SK-N-SH (cell line): ENCODE results near the gene NPEPL1. TPM values are rescaled to one million over a fixed set of nuclear protein-coding genes. Genes with fewer than 3 reads are reported as not detected.
A peak's percentile ranks its signal among the peaks of the same experiment; 100 is the strongest.

ENCODE experiments used
- CTCF ChIA-PET: fragments of 300-600, 350-600 bp; formaldehyde crosslinking; extraction: SDS; loops from one replicate; lab custom pipeline; 2021; lab: Yijun Ruan, JAX
- POLR2A ChIA-PET: fragments of 350-600 bp; sonication (Branson Sonifier 250); formaldehyde crosslinking; extraction: SDS; loops from one replicate; lab custom pipeline; 2020; ENCODE audit warnings: antibody characterized with exemption, inconsistent platforms; lab: Yijun Ruan, JAX
- DNase-seq: peaks from one replicate; pipeline ENCODE4 v3.0.0; 2012
- H2AFZ ChIP-seq: fragments of 200-600 bp; sonication (generic); 2 replicates; pipeline ENCODE4 v1.8.1; 2016; ENCODE audit warnings: antibody characterized with exemption, mild to moderate bottlenecking, low read depth
- H3F3A ChIP-seq: fragments of 200-600 bp; sonication (generic); replicated peaks from 2 replicates; pipeline ENCODE3; 2016; ENCODE audit warnings: antibody characterized with exemption, mild to moderate bottlenecking; ENCODE audit not compliant: insufficient read depth
- H3K27ac ChIP-seq, 2 experiments: fragments of 200-500 bp in 1 of 2; fragments of 200-600 bp in 1 of 2; sonication (Bioruptor generic) in 1 of 2; sonication (generic), shearing (Covaris generic) in 1 of 2; 2 replicates each; pipeline versions ENCODE4 v1.5.1 to v1.6.1; 2014 to 2016; ENCODE audit warnings: low read depth in 2 of 2, inconsistent platforms in 1 of 2, low read length in 1 of 2, mild to moderate bottlenecking in 1 of 2, mixed read lengths in 1 of 2
- H3K27me3 ChIP-seq: fragments of 200-600 bp; sonication (generic), shearing (Covaris generic); 2 replicates; pipeline ENCODE4 v1.6.1; 2016; ENCODE audit warnings: mixed run types; ENCODE audit not compliant: insufficient read depth
- H3K36me3 ChIP-seq, 2 experiments: fragments of 200-500 bp in 1 of 2; fragments of 200-600 bp in 1 of 2; sonication (Bioruptor generic) in 1 of 2; sonication (generic) in 1 of 2; replicated peaks in 1 of 2; 2 replicates each; pipeline versions ENCODE3 to v1.5.1; 2014 to 2016; ENCODE audit warnings: low read length in 1 of 2, mild to moderate bottlenecking in 1 of 2; ENCODE audit not compliant: insufficient read depth in 2 of 2, control insufficient read depth in 1 of 2
- H3K4me1 ChIP-seq, 2 experiments: fragments of 200-500 bp in 1 of 2; fragments of 200-600 bp in 1 of 2; sonication (Bioruptor generic) in 1 of 2; sonication (generic), shearing (Covaris generic) in 1 of 2; 2 replicates each; pipeline versions ENCODE4 v1.5.1 to v1.6.1; 2014 to 2016; ENCODE audit warnings: low read depth in 1 of 2, low read length in 1 of 2, mixed run types in 1 of 2; ENCODE audit not compliant: insufficient read depth in 2 of 2, control insufficient read depth in 1 of 2
- H3K4me2 ChIP-seq: fragments of 200-600 bp; sonication (generic), shearing (Covaris generic); 2 replicates; pipeline ENCODE4 v1.6.1; 2017; ENCODE audit warnings: mixed run types
- H3K4me3 ChIP-seq, 2 experiments: fragments of 200-500 bp in 1 of 2; fragments of 200-600 bp in 1 of 2; sonication (Bioruptor generic) in 1 of 2; sonication (generic), shearing (Covaris generic) in 1 of 2; 2 replicates each; pipeline versions ENCODE4 v1.5.1 to v1.8.1; 2014 to 2016; ENCODE audit warnings: low read depth in 2 of 2, inconsistent platforms in 1 of 2, low read length in 1 of 2, mild to moderate bottlenecking in 1 of 2, mixed read lengths in 1 of 2, moderate library complexity in 1 of 2
- H3K79me2 ChIP-seq: fragments of 200-600 bp; sonication (generic); 2 replicates; pipeline ENCODE4 v1.8.1; 2017; ENCODE audit warnings: mild to moderate bottlenecking; ENCODE audit not compliant: insufficient read depth
- H3K9ac ChIP-seq: fragments of 200-600 bp; sonication (generic); 2 replicates; pipeline ENCODE4 v1.6.1; 2017; ENCODE audit warnings: mixed run types
- H3K9me2 ChIP-seq: fragments of 200-600 bp; sonication (generic); 2 replicates; pipeline ENCODE4 v1.6.1; 2017; ENCODE audit warnings: mixed run types
- H3K9me3 ChIP-seq: fragments of 200-600 bp; sonication (generic); 2 replicates; pipeline ENCODE4 v1.6.1; 2017; ENCODE audit warnings: mixed run types, mild to moderate bottlenecking, moderate library complexity
- H4K20me1 ChIP-seq: fragments of 200-600 bp; sonication (generic); 2 replicates; pipeline ENCODE4 v1.6.1; 2017; ENCODE audit warnings: mild to moderate bottlenecking, mixed run types; ENCODE audit not compliant: insufficient read depth
- EP300 ChIP-seq, 2 experiments: IDR thresholded peaks; 2 replicates each; pipeline versions ENCODE4 v1.4.0 to v1.6.1; 2012; ENCODE audit warnings: borderline replicate concordance in 1 of 2, low read depth in 1 of 2, low read length in 1 of 2
- EZH2phosphoT487 ChIP-seq: fragments of 200-600 bp; sonication (generic); IDR thresholded peaks from 2 replicates; pipeline ENCODE4 v1.6.1; 2017; ENCODE audit warnings: low read depth, mixed run types, mild to moderate bottlenecking, antibody characterized with exemption, moderate library complexity, borderline replicate concordance
- FOSL2 ChIP-seq: IDR thresholded peaks from 2 replicates; pipeline ENCODE4 v1.4.0; 2012; ENCODE audit warnings: low read depth, mild to moderate bottlenecking, moderate library complexity, borderline replicate concordance
- FOXM1 ChIP-seq: IDR thresholded peaks from 2 replicates; pipeline ENCODE4 v1.4.0; 2012; ENCODE audit warnings: low read depth, mild to moderate bottlenecking
- GATA2 ChIP-seq: sonication (generic); formaldehyde crosslinking; IDR thresholded peaks from 2 replicates; pipeline ENCODE4 v1.5.0; 2020; ENCODE audit warnings: mild to moderate bottlenecking, missing genetic modification reagents
- IRF3 ChIP-seq: fragments of 150-350 bp; IDR thresholded peaks from 2 replicates; pipeline ENCODE4 v1.6.1; 2016; ENCODE audit warnings: mild to moderate bottlenecking, low read depth, low read length
- MXI1 ChIP-seq: IDR thresholded peaks from 2 replicates; pipeline ENCODE4 v1.6.1; 2012; ENCODE audit warnings: mild to moderate bottlenecking, low read depth, low read length, improper control_type of control experiment
- NRF1 ChIP-seq: IDR thresholded peaks from 2 replicates; pipeline ENCODE4 v1.6.1; 2012; ENCODE audit warnings: low read depth, mild to moderate bottlenecking, low read length
- POLR2AphosphoS5 ChIP-seq: IDR thresholded peaks from 2 replicates; pipeline ENCODE4 v1.6.1; 2012; ENCODE audit warnings: low read depth, low read length
- REST ChIP-seq: IDR thresholded peaks from 2 replicates; pipeline ENCODE4 v1.6.1; 2012; ENCODE audit warnings: mild to moderate bottlenecking, low read depth, low read length, moderate library complexity
- RFX5 ChIP-seq: IDR thresholded peaks from 2 replicates; pipeline ENCODE4 v1.6.1; 2012; ENCODE audit warnings: mild to moderate bottlenecking, improper control_type of control experiment, low read length
- RXRA ChIP-seq: IDR thresholded peaks from 2 replicates; pipeline ENCODE4 v1.4.0; 2012; ENCODE audit warnings: low read depth, mild to moderate bottlenecking, borderline replicate concordance
- SIN3A ChIP-seq: IDR thresholded peaks from 2 replicates; pipeline ENCODE4 v1.6.1; 2012; ENCODE audit warnings: low read depth, mild to moderate bottlenecking, low read length, moderate library complexity, borderline replicate concordance
- USF2 ChIP-seq: fragments of 150-350 bp; IDR thresholded peaks from 2 replicates; pipeline ENCODE4 v1.6.1; 2017; ENCODE audit warnings: antibody characterized with exemption, low read length, low read depth, borderline replicate concordance
- WGBS: methylation state at CpG from one replicate; pipeline ENCODE4 v1.1.6; 2017; ENCODE audit warnings: low lambda C conversion rate; 5-methylcytosine and 5-hydroxymethylcytosine counted together
- polyA plus RNA-seq, 3 experiments: library from polyadenylated mRNA; depleted of rRNA; stranded (reverse); fragments of >200 nt; gene quantifications; 2 replicates each; pipeline ENCODE4 v1.2.3, GENCODE V29; 2012
- TF ChIP-seq, protein P1 (sequence below): IDR thresholded peaks from 2 replicates; pipeline ENCODE4 v1.4.0; 2012; ENCODE audit warnings: low read depth, borderline replicate concordance
- TF ChIP-seq, protein P2 (sequence below): IDR thresholded peaks from 2 replicates; pipeline ENCODE4; 2012

NPEPL1 gene
- polyA plus RNA-seq, 1 of the 3 experiments (the other 2 are of a cell fraction): 2.8 TPM

- Histone ChIP-seq H3K36me3 (peaks cover 10 to 31% of the 10 kb centered on the region in 2 experiments), H3K27me3 (no peaks in the 10 kb centered on the region), H3K4me3 (peak overlapping the region; percentile 4 to 6; a peak in 2 of 4 replicates), H3K27ac (peak overlapping the region in 1 of 2 experiments; percentile 39; a peak in 2 of 4 replicates), H4K20me1 (no peaks in the 10 kb centered on the region; the same call in 1 of the 2 replicates), H3K9me2 (no peaks in the 10 kb centered on the region), H3K4me1 (peaks cover 23 to 35% of the 10 kb centered on the region in 2 experiments; a peak in 3 of 4 replicates), H3K9me3 (no peaks in the 10 kb centered on the region), H3K9ac (peak overlapping the region; percentile 86; the same call in 1 of the 2 replicates), H3K79me2 (peaks cover 95% of the 10 kb centered on the region), H3K4me2 (peak overlapping the region; percentile 93), H2AFZ (no peak overlapping the region), H3F3A (peaks cover 16% of the 10 kb centered on the region)
- CTCF ChIA-PET: interaction anchor here (1.1 to 8.5 kb wide), 3 partner anchors 8 to 418 kb away, joined by 5 to 46 read pairs (median 6); no protein-coding TSS in a partner anchor
- no peak for DNase-seq
- POLR2A ChIA-PET: no interaction called here
- no peak for TF ChIP-seq USF2
- TF ChIP-seq POLR2AphosphoS5: no peak
- no peak for TF ChIP-seq GATA2
- TF ChIP-seq, protein P1, sequence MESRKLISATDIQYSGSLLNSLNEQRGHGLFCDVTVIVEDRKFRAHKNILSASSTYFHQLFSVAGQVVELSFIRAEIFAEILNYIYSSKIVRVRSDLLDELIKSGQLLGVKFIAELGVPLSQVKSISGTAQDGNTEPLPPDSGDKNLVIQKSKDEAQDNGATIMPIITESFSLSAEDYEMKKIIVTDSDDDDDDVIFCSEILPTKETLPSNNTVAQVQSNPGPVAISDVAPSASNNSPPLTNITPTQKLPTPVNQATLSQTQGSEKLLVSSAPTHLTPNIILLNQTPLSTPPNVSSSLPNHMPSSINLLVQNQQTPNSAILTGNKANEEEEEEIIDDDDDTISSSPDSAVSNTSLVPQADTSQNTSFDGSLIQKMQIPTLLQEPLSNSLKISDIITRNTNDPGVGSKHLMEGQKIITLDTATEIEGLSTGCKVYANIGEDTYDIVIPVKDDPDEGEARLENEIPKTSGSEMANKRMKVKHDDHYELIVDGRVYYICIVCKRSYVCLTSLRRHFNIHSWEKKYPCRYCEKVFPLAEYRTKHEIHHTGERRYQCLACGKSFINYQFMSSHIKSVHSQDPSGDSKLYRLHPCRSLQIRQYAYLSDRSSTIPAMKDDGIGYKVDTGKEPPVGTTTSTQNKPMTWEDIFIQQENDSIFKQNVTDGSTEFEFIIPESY: no peak
- no peak for TF ChIP-seq NRF1
- TF ChIP-seq IRF3: no peak
- TF ChIP-seq FOSL2: no peak
- TF ChIP-seq, protein P2, sequence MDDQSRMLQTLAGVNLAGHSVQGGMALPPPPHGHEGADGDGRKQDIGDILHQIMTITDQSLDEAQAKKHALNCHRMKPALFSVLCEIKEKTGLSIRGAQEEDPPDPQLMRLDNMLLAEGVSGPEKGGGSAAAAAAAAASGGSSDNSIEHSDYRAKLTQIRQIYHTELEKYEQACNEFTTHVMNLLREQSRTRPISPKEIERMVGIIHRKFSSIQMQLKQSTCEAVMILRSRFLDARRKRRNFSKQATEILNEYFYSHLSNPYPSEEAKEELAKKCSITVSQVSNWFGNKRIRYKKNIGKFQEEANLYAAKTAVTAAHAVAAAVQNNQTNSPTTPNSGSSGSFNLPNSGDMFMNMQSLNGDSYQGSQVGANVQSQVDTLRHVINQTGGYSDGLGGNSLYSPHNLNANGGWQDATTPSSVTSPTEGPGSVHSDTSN: no peak
- no peak for TF ChIP-seq EZH2phosphoT487
- no peak for TF ChIP-seq EP300 (IDR thresholded peaks at IDR 0.05; ENCODE audit: borderline replicate concordance in 1 of 2, low read depth in 1 of 2, low read length in 1 of 2)
- TF ChIP-seq MXI1: no peak
- TF ChIP-seq RFX5: no peak
- no peak for TF ChIP-seq SIN3A
- TF ChIP-seq FOXM1: no peak
- no peak for TF ChIP-seq RXRA
- TF ChIP-seq REST: no peak
- WGBS: 71% methylated on average over 6 of the region's 6 CpGs
Observed at GRCh38 chr20:58655328-58656107, 37.1 kb upstream of the NPEPL1 start.
